ENCODE results near the gene ANKRD35.

DNA sequence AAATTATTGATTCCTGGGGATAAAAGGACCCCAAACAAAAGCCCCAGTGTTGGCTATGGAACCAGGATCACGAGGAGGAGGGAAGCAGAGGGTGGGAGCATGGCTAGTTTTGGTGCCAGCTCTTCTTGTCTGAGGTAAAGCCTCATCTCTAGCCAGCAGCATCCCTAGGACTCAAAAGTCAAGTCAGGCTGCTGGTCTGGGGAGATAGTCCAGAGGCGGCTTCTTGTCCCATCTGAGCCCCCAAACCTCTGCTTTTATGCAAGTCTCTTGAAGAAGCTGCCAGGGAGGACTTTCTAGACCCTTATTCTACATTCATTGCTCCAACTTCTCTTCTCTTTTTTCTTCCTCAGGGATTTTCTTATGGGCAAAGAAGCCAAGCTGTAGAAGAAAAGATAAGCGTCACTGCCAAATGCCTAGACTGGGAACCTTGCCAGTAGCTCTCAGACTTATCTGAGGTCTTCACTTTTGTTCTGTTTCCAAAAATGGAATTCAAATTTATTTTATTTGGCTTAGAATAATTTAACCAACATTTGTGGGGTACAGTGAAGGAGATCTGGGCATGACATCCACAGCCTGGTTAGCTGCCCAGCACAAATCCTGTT, 6.9 kb upstream of the ANKRD35 start:
- TF ChIP-seq EZH2phosphoT487 (conservative IDR thresholded peaks at IDR 0.05; ENCODE audit: low read length): no peak
- TF ChIP-seq, protein P1, sequence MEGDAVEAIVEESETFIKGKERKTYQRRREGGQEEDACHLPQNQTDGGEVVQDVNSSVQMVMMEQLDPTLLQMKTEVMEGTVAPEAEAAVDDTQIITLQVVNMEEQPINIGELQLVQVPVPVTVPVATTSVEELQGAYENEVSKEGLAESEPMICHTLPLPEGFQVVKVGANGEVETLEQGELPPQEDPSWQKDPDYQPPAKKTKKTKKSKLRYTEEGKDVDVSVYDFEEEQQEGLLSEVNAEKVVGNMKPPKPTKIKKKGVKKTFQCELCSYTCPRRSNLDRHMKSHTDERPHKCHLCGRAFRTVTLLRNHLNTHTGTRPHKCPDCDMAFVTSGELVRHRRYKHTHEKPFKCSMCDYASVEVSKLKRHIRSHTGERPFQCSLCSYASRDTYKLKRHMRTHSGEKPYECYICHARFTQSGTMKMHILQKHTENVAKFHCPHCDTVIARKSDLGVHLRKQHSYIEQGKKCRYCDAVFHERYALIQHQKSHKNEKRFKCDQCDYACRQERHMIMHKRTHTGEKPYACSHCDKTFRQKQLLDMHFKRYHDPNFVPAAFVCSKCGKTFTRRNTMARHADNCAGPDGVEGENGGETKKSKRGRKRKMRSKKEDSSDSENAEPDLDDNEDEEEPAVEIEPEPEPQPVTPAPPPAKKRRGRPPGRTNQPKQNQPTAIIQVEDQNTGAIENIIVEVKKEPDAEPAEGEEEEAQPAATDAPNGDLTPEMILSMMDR (IDR thresholded peaks at IDR 0.05; ENCODE audit: insufficient read depth, low read length, poor library complexity, severe bottlenecking): no peak
